Measurements from ENCODE around the gene WDR31.
"Not testable (repeated sequence)": the region's sequence is repeated elsewhere in the genome, so short reads cannot be mapped to it uniquely, and the experiment has no call there.

Gene WDR31

GRCh38 chr9:113340011-113340699 is at the start of gene WDR31:
Gene WDR31 (minus strand): TSS chr9:113340275. CDS start chr9:113332022, 8,253 bp downstream.
- peak; percentile 85 for DNase-seq (ENCODE audit: low read depth)

GRCh38 chr9:113389451-113389850 is 49.4 kb upstream of the WDR31 start:
- no peak for DNase-seq (ENCODE audit: low read depth)

GRCh38 chr9:113388833-113389232 is 48.8 kb upstream of the WDR31 start:
- DNase-seq (ENCODE audit: low read depth): no peak

GRCh38 chr9:113387560-113388230 is 47.6 kb upstream of the WDR31 start:
- no peak for DNase-seq (ENCODE audit: low read depth)

- DNase-seq (ENCODE audit: low read depth): no peak
These were observed 46.7 kb upstream of the WDR31 start for GRCh38 chr9:113386571-113387393.

- DNase-seq (ENCODE audit: low read depth): no peak
These were observed 41.9 kb upstream of the WDR31 start for GRCh38 chr9:113381909-113382411.

- DNase-seq (ENCODE audit: low read depth): not testable (repeated sequence)
These were observed 41.4 kb upstream of the WDR31 start for GRCh38 chr9:113381441-113381840.

- DNase-seq (ENCODE audit: low read depth): no peak
These were observed 40.8 kb upstream of the WDR31 start for GRCh38 chr9:113380869-113381378.

- not testable (repeated sequence) for DNase-seq (ENCODE audit: low read depth)
These were observed 39.7 kb upstream of the WDR31 start for GRCh38 chr9:113379829-113380210.

- not testable (repeated sequence) for DNase-seq (ENCODE audit: low read depth)
These were observed 39.2 kb upstream of the WDR31 start for GRCh38 chr9:113379094-113379828.

- DNase-seq (ENCODE audit: low read depth): peak; percentile 71
These were observed 36.8 kb upstream of the WDR31 start, which contains the start of gene HDHD3 for GRCh38 chr9:113376634-113377567. Gene HDHD3 (minus strand): TSS chr9:113376986. CDS start chr9:113374354, 2,632 bp downstream.

- peak; percentile 8 for DNase-seq (ENCODE audit: low read depth)
These were observed 35.3 kb upstream of the WDR31 start for GRCh38 chr9:113375057-113376023.

- no peak for DNase-seq (ENCODE audit: low read depth)
These were observed 33.8 kb upstream of the WDR31 start for GRCh38 chr9:113373676-113374392.

- DNase-seq (ENCODE audit: low read depth): no peak
These were observed 33.2 kb upstream of the WDR31 start for GRCh38 chr9:113373256-113373655.

GRCh38 chr9:113372059-113372458 is 32.0 kb upstream of the WDR31 start:
- no peak for DNase-seq (ENCODE audit: low read depth)

GRCh38 chr9:113370806-113371325 is 30.8 kb upstream of the WDR31 start:
- DNase-seq (ENCODE audit: low read depth): no peak

- no peak for DNase-seq (ENCODE audit: low read depth)
These were observed 29.7 kb upstream of the WDR31 start for GRCh38 chr9:113369855-113370140.

Data from activated T-cell treated with anti-CD3 and anti-CD28 coated beads for 48 hours (primary cell).